GM12873 (cell line): Measurements from ENCODE around the gene HS6ST2.

Experiments used
- TF ChIP-seq, protein P1 (sequence below): IDR thresholded peaks from 2 replicates; pipeline ENCODE4 v1.5.1; 2012; ENCODE audit warnings: low read depth, mild to moderate bottlenecking, moderate library complexity, low read length, control low read depth; ENCODE audit not compliant: insufficient read depth; ENCODE audit errors: missing control alignments

The HS6ST2 gene

DNA sequence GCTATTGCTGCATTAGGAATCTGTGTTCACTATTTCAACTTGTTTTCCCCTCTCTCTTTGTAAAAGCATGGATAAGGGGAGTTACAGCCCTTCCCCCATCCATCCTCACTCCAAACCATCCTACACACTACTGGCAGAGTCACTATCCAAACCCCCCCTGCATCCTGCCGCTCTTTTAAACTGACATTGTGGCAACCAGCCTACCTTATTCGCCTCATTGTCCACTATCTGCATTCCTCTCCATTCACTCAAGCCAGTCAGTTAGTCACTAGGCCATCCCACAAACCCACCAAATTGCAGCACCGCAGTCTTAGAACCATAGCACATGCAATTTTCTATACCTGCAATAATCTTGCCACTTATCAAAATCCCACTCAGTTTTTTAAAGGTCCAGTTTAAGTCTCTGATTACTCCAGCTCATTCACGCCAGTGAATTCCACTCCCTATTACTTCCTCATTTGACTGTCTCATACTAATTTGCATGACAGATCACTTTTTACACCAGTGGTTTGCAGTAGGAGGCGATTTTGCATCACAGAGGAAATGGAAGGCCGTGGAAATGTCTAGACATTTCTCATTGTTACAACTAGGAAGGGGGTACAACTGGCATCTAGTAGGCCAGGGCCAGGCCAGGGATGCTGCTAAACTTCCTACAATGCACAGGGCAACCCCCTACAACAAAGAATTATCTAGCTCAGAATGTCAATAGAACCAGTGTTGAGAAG is 181.8 kb downstream of the HS6ST2 start:
- TF ChIP-seq, protein P1, sequence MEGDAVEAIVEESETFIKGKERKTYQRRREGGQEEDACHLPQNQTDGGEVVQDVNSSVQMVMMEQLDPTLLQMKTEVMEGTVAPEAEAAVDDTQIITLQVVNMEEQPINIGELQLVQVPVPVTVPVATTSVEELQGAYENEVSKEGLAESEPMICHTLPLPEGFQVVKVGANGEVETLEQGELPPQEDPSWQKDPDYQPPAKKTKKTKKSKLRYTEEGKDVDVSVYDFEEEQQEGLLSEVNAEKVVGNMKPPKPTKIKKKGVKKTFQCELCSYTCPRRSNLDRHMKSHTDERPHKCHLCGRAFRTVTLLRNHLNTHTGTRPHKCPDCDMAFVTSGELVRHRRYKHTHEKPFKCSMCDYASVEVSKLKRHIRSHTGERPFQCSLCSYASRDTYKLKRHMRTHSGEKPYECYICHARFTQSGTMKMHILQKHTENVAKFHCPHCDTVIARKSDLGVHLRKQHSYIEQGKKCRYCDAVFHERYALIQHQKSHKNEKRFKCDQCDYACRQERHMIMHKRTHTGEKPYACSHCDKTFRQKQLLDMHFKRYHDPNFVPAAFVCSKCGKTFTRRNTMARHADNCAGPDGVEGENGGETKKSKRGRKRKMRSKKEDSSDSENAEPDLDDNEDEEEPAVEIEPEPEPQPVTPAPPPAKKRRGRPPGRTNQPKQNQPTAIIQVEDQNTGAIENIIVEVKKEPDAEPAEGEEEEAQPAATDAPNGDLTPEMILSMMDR: no peak

DNA sequence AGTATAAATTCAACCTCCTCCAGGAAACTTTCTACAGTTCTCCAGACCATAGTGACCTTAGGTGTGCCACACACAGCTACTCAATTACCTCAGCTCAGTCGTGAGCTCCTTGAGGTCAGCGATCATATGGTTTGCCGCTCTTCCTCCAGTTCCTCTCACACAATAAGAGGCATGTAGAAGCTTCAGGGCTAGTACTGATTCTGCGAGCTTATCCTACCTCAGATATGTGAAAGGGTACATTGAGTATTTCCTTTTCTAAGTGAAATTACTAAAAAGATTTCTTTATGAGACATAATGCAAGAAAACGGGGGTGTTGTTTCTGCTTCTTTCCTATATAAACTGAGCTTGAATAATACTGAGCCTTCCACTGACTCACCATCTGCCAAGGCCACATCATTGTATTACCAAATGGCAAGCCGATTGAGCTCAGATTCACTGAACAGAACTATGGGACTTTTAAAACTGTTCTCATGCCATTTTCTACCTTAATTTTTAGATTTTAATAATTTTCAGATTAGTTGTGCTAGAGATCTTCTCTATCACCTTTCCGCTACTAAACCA is 183.1 kb downstream of the HS6ST2 start:
- TF ChIP-seq, protein P1: no peak

DNA sequence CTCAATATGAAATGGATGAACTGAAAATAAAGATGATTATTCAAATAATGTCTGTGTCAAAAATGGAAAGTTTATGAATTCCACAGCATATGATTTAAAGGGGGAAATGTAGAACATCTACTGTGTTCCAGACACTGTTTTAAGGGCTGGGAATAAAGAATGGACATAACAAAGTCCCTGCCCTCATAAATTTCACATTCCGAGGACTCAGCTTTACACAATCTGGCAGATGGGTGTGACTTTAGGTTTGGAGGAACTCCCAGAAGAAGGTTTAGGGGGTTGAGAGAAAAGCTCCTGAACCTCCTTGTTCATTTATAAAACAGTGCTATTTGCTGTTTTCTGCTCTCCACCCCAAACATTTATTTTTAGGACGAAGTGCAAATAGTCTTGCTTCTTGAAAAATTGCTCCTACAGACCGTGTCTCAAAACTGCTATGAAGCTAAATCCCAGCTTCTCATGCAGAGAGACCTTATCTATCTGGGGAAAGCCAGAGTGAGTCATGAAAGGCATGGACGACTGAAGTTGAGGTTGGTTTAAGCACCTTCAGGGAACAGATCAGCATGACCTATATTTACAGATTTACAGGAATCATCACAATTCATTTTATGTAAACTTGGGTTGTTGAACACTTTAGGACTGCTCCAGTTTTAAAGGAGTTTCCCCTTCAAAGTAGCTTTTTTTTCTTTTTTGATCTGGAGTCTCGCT is 184.3 kb downstream of the HS6ST2 start:
- TF ChIP-seq, protein P1: no peak

DNA sequence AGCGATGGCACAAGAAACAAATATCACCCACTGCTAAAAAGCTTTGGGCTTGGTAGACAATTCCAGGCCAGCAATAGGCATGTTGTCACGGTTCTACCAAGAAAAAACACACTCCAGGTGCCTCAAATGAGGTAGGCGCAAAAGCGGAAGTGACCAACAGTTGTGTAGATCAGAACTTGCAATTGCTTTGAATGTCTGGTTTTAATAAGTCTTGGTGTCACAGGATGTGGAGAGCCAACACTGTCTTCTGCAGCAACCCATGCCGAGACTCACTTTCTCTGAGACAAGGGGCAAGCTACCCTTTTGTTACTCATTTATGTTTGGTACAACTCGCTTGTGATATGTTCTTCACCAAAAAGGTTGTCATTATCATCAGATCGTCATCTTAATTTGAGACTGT is 188.8 kb downstream of the HS6ST2 start:
- TF ChIP-seq, protein P1: no peak

DNA sequence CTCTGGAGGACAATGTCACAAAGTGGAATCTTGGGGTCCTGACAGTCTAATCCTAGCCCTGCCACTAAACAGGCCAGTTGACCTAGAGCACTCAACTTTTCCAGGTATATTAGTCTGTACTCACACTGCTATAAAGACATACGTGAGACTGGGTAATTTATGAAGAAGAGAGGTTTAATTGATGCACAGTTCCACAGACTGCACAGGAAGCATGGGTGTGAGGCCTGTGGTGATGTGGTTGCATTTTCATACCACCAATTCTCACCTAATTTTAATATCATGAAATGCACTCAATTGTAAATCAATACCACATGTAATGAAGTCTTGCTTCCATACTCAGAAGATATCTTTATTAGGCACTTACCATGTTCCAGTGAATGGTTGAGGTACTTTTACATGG is 192.0 kb downstream of the HS6ST2 start:
- TF ChIP-seq, protein P1: no peak

DNA sequence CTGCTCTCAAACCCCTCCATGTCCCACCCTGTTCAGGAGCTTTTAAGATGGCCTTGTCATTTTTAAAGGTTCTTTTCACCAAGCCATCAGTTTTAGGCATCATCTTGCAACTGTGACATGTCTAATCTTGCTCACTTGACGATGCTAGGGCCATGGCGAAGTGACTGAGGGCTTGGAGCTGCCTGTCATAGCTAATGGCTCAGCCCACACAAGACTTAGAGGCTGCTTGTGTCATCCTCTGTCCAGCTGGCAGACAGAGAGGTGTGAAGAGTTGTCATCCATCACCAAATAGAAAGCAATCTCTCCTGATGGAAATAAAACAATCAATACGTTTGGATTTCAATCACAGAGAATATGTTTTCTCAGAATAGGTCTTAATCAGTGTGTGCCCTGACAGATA is 194.9 kb downstream of the HS6ST2 start:
- TF ChIP-seq, protein P1: no peak

DNA sequence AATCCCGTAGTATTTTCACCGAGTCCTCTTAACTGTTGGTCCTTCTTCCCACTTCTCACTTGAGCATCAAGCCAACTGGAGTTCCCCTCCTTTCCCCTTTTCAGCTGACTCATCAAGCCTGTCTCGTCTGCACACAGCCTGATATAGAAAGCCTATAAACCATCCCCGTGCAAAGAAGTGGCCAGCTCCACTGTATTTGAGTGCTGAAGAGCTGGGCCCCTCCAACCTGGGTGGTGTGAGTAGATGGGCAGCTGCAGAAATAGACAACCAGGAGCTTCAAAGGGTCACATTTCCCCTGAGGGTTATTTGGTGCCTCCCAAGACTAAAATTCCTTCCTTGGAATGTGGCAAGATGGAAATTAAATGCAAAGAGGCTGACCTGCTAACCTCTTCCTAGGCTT is 199.7 kb downstream of the HS6ST2 start:
- TF ChIP-seq, protein P1: no peak
